ENCODE measurements around the gene AHCYL2. TPM values are rescaled to one million over a fixed set of nuclear protein-coding genes. Genes with fewer than 3 reads are reported as not detected.

The AHCYL2 gene
- total RNA-seq, 1 experiment from 2014 or later: 20.2 TPM

- Histone ChIP-seq H3K4me3 (ENCODE audit: low read depth in 2 of 2, low read length in 2 of 2) (no peak overlapping the region), H3K27ac (ENCODE audit: low read length) (no peak overlapping the region), H3K4me1 (ENCODE audit: control insufficient read depth, insufficient read depth, low read length) (no peaks in the 10 kb centered on the region; the same call in 1 of the 2 replicates), H3K36me3 (ENCODE audit: control insufficient read depth, insufficient read depth, low read length) (no peaks in the 10 kb centered on the region), H3K9me3 (ENCODE audit: control insufficient read depth, insufficient read depth, low read depth, low read length) (no peaks in the 10 kb centered on the region), H3K27me3 (ENCODE audit: control insufficient read depth, insufficient read depth, low read length) (no peaks in the 10 kb centered on the region)
- ChIA-PET POLR2A (no interaction called here), CTCF (interaction anchor here (2.4 kb wide), 1 partner anchor 46 kb away, joined by 29 read pairs; no protein-coding TSS in a partner anchor)
- TF ChIP-seq REST (IDR thresholded peaks at IDR 0.05; ENCODE audit: insufficient read depth in 1 of 2, low read depth in 2 of 2, low read length in 1 of 2) (no peak), SIN3A (IDR thresholded peaks at IDR 0.05; ENCODE audit: borderline replicate concordance, insufficient read depth, low read depth, low read length) (no peak), CTCF (IDR thresholded peaks at IDR 0.05) (no peak), POLR2AphosphoS5 (IDR thresholded peaks at IDR 0.05; ENCODE audit: low read depth, low read length) (no peak), TCF7L2 (IDR thresholded peaks at IDR 0.05; ENCODE audit: low read depth, low read length) (no peak)
- no peak for DNase-seq (ENCODE audit: low read depth, low spot score)
- in situ Hi-C loops (cut with HindIII; ENCODE audit: low pct_unique_long_range_greater_than_20kb, low sequenced_read_pairs): no loop called here
- intact Hi-C loops (cut with micrococcal nuclease; ENCODE audit: unreplicated experiment): no loop called here
- no TSS peak for BruUV-seq (replicated peaks)
- no peak for ATAC-seq
Measured at GRCh38 chr7:129209067-129209926, 15.5 kb upstream of the AHCYL2 start.

- Histone ChIP-seq H3K27ac (ENCODE audit: low read length) (no peak overlapping the region), H3K27me3 (ENCODE audit: control insufficient read depth, insufficient read depth, low read length) (no peaks in the 10 kb centered on the region), H3K36me3 (ENCODE audit: control insufficient read depth, insufficient read depth, low read length) (no peaks in the 10 kb centered on the region), H3K9me3 (ENCODE audit: control insufficient read depth, insufficient read depth, low read depth, low read length) (no peaks in the 10 kb centered on the region), H3K4me3 (ENCODE audit: low read depth in 2 of 2, low read length in 2 of 2) (no peak overlapping the region), H3K4me1 (ENCODE audit: control insufficient read depth, insufficient read depth, low read length) (no peaks in the 10 kb centered on the region; the same call in 1 of the 2 replicates)
- peak; percentile 89 for ATAC-seq
- in situ Hi-C loops (cut with HindIII; ENCODE audit: low pct_unique_long_range_greater_than_20kb, low sequenced_read_pairs) (no loop called here), intact Hi-C loops (cut with micrococcal nuclease; ENCODE audit: unreplicated experiment) (loop anchor here (1.0 kb wide), 1 partner anchor 46 kb away; no protein-coding TSS in a partner anchor)
- DNase-seq (ENCODE audit: low read depth, low spot score): no peak
- BruUV-seq (replicated peaks): no TSS peak
- CTCF ChIA-PET: interaction anchor here (0.7 to 2.4 kb wide), 3 partner anchors 16 to 88 kb away, joined by 3 to 29 read pairs (median 3); no protein-coding TSS in a partner anchor
- no peak for TF ChIP-seq SIN3A (IDR thresholded peaks at IDR 0.05; ENCODE audit: borderline replicate concordance, insufficient read depth, low read depth, low read length)
- TF ChIP-seq CTCF (IDR thresholded peaks at IDR 0.05): peak; percentile 94
- POLR2A ChIA-PET: no interaction called here
Measured at GRCh38 chr7:129210256-129210988, 14.4 kb upstream of the AHCYL2 start.
